ENCODE data around the gene ZIC3.
"Not testable (repeated sequence)": the region's sequence is repeated elsewhere in the genome, so short reads cannot be mapped to it uniquely, and the experiment has no call there.

ZIC3 gene

GRCh38 chrX:137565921-137566745 is at the start of gene ZIC3:
Gene ZIC3 (plus strand): TSS chrX:137566127. CDS start chrX:137566692, 565 bp downstream.
- DNase-seq, result peak; percentile 70

- DNase-seq, result no peak
Observed at GRCh38 chrX:137519459-137519858, 46.5 kb upstream of the ZIC3 start.

- no peak for DNase-seq
Observed at GRCh38 chrX:137545711-137546651, 19.9 kb upstream of the ZIC3 start.

- DNase-seq, result no peak
Observed at GRCh38 chrX:137547291-137547690, 18.6 kb upstream of the ZIC3 start.

- DNase-seq, result no peak
Observed at GRCh38 chrX:137548261-137548660, 17.7 kb upstream of the ZIC3 start.

- peak; percentile 6 for DNase-seq
Observed at GRCh38 chrX:137549073-137549472, 16.9 kb upstream of the ZIC3 start.

- no peak for DNase-seq
Observed at GRCh38 chrX:137549851-137550664, 15.9 kb upstream of the ZIC3 start.

GRCh38 chrX:137550665-137551261 is 15.2 kb upstream of the ZIC3 start:
- no peak for DNase-seq

GRCh38 chrX:137552098-137552497 is 13.8 kb upstream of the ZIC3 start:
- not testable (repeated sequence) for DNase-seq

- no peak for DNase-seq
Observed at GRCh38 chrX:137562096-137562495, 3.8 kb upstream of the ZIC3 start.

GRCh38 chrX:137563681-137564651 is 2.0 kb upstream of the ZIC3 start:
- peak; percentile 11 for DNase-seq

- DNase-seq, result no peak
Observed at GRCh38 chrX:137565318-137565904, 516 bp upstream of the ZIC3 start.

GRCh38 chrX:137566746-137567679 is 1.1 kb downstream of the ZIC3 start:
- DNase-seq, result peak; percentile 5

- no peak for DNase-seq
Observed at GRCh38 chrX:137567682-137568232, 1.8 kb downstream of the ZIC3 start.

- peak; percentile 16 for DNase-seq
Observed at GRCh38 chrX:137568741-137569469, 3.0 kb downstream of the ZIC3 start.

- DNase-seq, result no peak
Observed at GRCh38 chrX:137569470-137569891, 3.6 kb downstream of the ZIC3 start.

- DNase-seq, result no peak
Observed at GRCh38 chrX:137573324-137574101, 7.6 kb downstream of the ZIC3 start.

Data from NCI-H82 (cell line).